Sciatic nerve (tissue), 2 donors: ENCODE measurements around the gene CCDC136. TPM values are rescaled to one million over a fixed set of nuclear protein-coding genes. Genes with fewer than 3 reads are reported as not detected.
A peak's percentile ranks its signal among the peaks of the same experiment; 100 is the strongest.

Experiments used
- ATAC-seq: fragments of 200-7000 bp; cut with Tn5 transposase; one replicate; pipeline ENCODE4 v1.9.1; 2020; ENCODE audit warnings: mild to moderate bottlenecking, moderate library complexity
- DNase-seq: peaks from one replicate; pipeline ENCODE4 v3.0.0-alpha.2; 2020; ENCODE audit warnings: low spot score
- intact Hi-C: fragments of 100-400 bp; cut with DNase I; formaldehyde crosslinking; loops from one replicate; pipeline ENCODE4 v1.14.2; 2022
- total RNA-seq: library from RNA; stranded (reverse); fragmentation: NEBNext Ultra II Directional; extraction: Animal tissue kit (Norgen Biotek cat#: 25700); gene quantifications from one replicate; pipeline ENCODE4 v1.2.1, GENCODE V29; 2021
- donor health status: DM: no; HTN: no; CAD: no.
- donor health status: DM: no; HTN: no; CAD: no.

CCDC136 gene
- 5.9 TPM for total RNA-seq

- DNase-seq = peak; percentile 81
- intact Hi-C loops = no loop called here
Measured at GRCh38 chr7:128791121-128791971, at the start of gene CCDC136. TSS of gene CCDC136 (plus strand) at chr7:128791968. CDS start at chr7:128792412, 444 bp downstream.

GRCh38 chr7:128742206-128742605 lies 49.6 kb upstream of the CCDC136 start:
- ATAC-seq (no peak), DNase-seq (no peak)
- intact Hi-C loops = loop anchor here (10.0 kb wide), 1 partner anchor 123 kb away; the partner anchor contains the start of gene ATP6V1F

More at GRCh38 chr7:128791121-128791971, at the start of gene CCDC136:
- peak; percentile 75 for ATAC-seq

GRCh38 chr7:128743112-128743772 lies 48.5 kb upstream of the CCDC136 start:
- ATAC-seq (no peak), DNase-seq (no peak)
- intact Hi-C loops = loop anchor here (10.0 kb wide), 1 partner anchor 122 kb away; the partner anchor contains the start of gene ATP6V1F

GRCh38 chr7:128744366-128744905 lies 47.3 kb upstream of the CCDC136 start:
- intact Hi-C loops = loop anchor here (10.0 kb wide), 1 partner anchor 120 kb away; the partner anchor contains the start of gene ATP6V1F
- no peak for DNase-seq
- no peak for ATAC-seq

- DNase-seq (no peak), ATAC-seq (no peak)
- intact Hi-C loops = loop anchor here (10.0 kb wide), 1 partner anchor 119 kb away; the partner anchor contains the start of gene ATP6V1F
Measured at GRCh38 chr7:128745706-128746105, 46.1 kb upstream of the CCDC136 start.

- ATAC-seq = no peak
- no peak for DNase-seq
- intact Hi-C loops = loop anchor here (10.0 kb wide), 1 partner anchor 117 kb away; the partner anchor contains the start of gene ATP6V1F
Measured at GRCh38 chr7:128747327-128748079, 44.3 kb upstream of the CCDC136 start.

- ATAC-seq = no peak
- intact Hi-C loops = no loop called here
- no peak for DNase-seq
Measured at GRCh38 chr7:128752251-128752650, 39.5 kb upstream of the CCDC136 start.

- intact Hi-C loops = no loop called here
Measured at GRCh38 chr7:128755075-128755818, 36.5 kb upstream of the CCDC136 start.

GRCh38 chr7:128755819-128756476 lies 35.8 kb upstream of the CCDC136 start:
- peak; percentile 73 for ATAC-seq
- intact Hi-C loops = no loop called here
- DNase-seq = no peak

More at GRCh38 chr7:128755075-128755818, 36.5 kb upstream of the CCDC136 start:
- ATAC-seq = no peak
- DNase-seq = no peak

- intact Hi-C loops = no loop called here
- DNase-seq (no peak), ATAC-seq (no peak)
Measured at GRCh38 chr7:128757203-128757602, 34.6 kb upstream of the CCDC136 start.

GRCh38 chr7:128758553-128758952 lies 33.2 kb upstream of the CCDC136 start:
- intact Hi-C loops = no loop called here
- no peak for ATAC-seq

GRCh38 chr7:128759242-128759641 lies 32.5 kb upstream of the CCDC136 start:
- intact Hi-C loops = no loop called here
- DNase-seq (no peak), ATAC-seq (no peak)

More at GRCh38 chr7:128758553-128758952, 33.2 kb upstream of the CCDC136 start:
- no peak for DNase-seq

- ATAC-seq (no peak), DNase-seq (no peak)
- intact Hi-C loops = no loop called here
Measured at GRCh38 chr7:128763541-128763940, 28.2 kb upstream of the CCDC136 start.

- ATAC-seq = no peak
- DNase-seq = no peak
- intact Hi-C loops = no loop called here
Measured at GRCh38 chr7:128767475-128768110, 24.2 kb upstream of the CCDC136 start.

GRCh38 chr7:128770233-128770632 lies 21.5 kb upstream of the CCDC136 start:
- no peak for ATAC-seq

GRCh38 chr7:128773604-128774003 lies 18.2 kb upstream of the CCDC136 start:
- intact Hi-C loops = no loop called here
- DNase-seq (no peak), ATAC-seq (no peak)

More at GRCh38 chr7:128770233-128770632, 21.5 kb upstream of the CCDC136 start:
- DNase-seq = no peak
- intact Hi-C loops = no loop called here

GRCh38 chr7:128774029-128774689 lies 17.6 kb upstream of the CCDC136 start:
- DNase-seq (no peak), ATAC-seq (peak; percentile 13)
- intact Hi-C loops = no loop called here
